Neural progenitor cell (in vitro differentiated cells): Measurements from ENCODE around the gene RADIL. TPM values are rescaled to one million over a fixed set of nuclear protein-coding genes. Genes with fewer than 3 reads are reported as not detected.
A peak's percentile ranks its signal among the peaks of the same experiment; 100 is the strongest.

Experiments used
- DNase-seq: peaks from one replicate; pipeline ENCODE4 v3.0.0-alpha.2; 2016; ENCODE audit warnings: low spot score
- H2AFZ ChIP-seq: fragments of 200-600 bp; sonication (generic); replicated peaks from 2 replicates; pipeline ENCODE4 v1.6.1; 2016; ENCODE audit warnings: antibody characterized with exemption
- H3F3A ChIP-seq: fragments of 200-600 bp; sonication (generic); 2 replicates; pipeline ENCODE4 v1.6.1; 2016; ENCODE audit warnings: antibody characterized with exemption, low read depth
- H3K27ac ChIP-seq: fragments of 200-600 bp; sonication (generic); 2 replicates; pipeline ENCODE4 v1.5.1; 2016; ENCODE audit warnings: mild to moderate bottlenecking
- H3K27me3 ChIP-seq: fragments of 200-600 bp; sonication (generic); 2 replicates; pipeline ENCODE4 v1.6.1; 2016; ENCODE audit warnings: mild to moderate bottlenecking, moderate library complexity
- H3K36me3 ChIP-seq: fragments of 200-600 bp; sonication (generic); 2 replicates; pipeline ENCODE4 v1.5.1; 2016
- H3K4me1 ChIP-seq: fragments of 200-600 bp; sonication (generic); 2 replicates; pipeline ENCODE4 v1.6.1; 2016; ENCODE audit warnings: mixed run types
- H3K4me2 ChIP-seq: fragments of 200-600 bp; sonication (generic); 2 replicates; pipeline ENCODE4 v1.6.1; 2016
- H3K4me3 ChIP-seq: fragments of 200-600 bp; sonication (generic); 2 replicates; pipeline ENCODE4 v1.5.1; 2016
- H3K79me2 ChIP-seq: fragments of 200-600 bp; sonication (generic); 2 replicates; pipeline ENCODE4 v1.6.1; 2016; ENCODE audit warnings: low read depth
- H3K9ac ChIP-seq: fragments of 200-600 bp; sonication (generic); 2 replicates; pipeline ENCODE4 v1.6.1; 2016
- H3K9me3 ChIP-seq: fragments of 200-600 bp; sonication (generic); 2 replicates; pipeline ENCODE4 v1.5.1; 2016; ENCODE audit warnings: low read depth
- H4K20me1 ChIP-seq: fragments of 200-600 bp; sonication (generic); 2 replicates; pipeline ENCODE4 v1.6.1; 2016; ENCODE audit warnings: low read depth
- H3K27ac Mint-ChIP-seq: 3 replicates; pipeline ENCODE4 v1.8.0; 2021; ENCODE audit warnings: mixed read lengths
- H3K27me3 Mint-ChIP-seq: 2 replicates; pipeline ENCODE4 v1.8.0; 2022; ENCODE audit warnings: low read depth, mild to moderate bottlenecking, inconsistent platforms, moderate library complexity, mixed read lengths; ENCODE audit not compliant: insufficient read depth
- H3K36me3 Mint-ChIP-seq: 3 replicates; pipeline ENCODE4 v1.8.0; 2021; ENCODE audit warnings: mixed read lengths
- H3K4me1 Mint-ChIP-seq: 3 replicates; pipeline ENCODE4 v1.8.0; 2021; ENCODE audit warnings: mixed read lengths
- H3K4me3 Mint-ChIP-seq: 3 replicates; pipeline ENCODE4 v1.8.0; 2021; ENCODE audit warnings: mild to moderate bottlenecking, moderate library complexity, mixed read lengths
- H3K9me3 Mint-ChIP-seq: 3 replicates; pipeline ENCODE4 v1.8.0; 2020; ENCODE audit warnings: mixed read lengths
- EZH2 ChIP-seq: fragments of 200-600 bp; sonication (generic); IDR thresholded peaks from 2 replicates; pipeline ENCODE4 v1.6.1; 2017; ENCODE audit warnings: antibody characterized with exemption, mild to moderate bottlenecking, moderate library complexity
- EZH2phosphoT487 ChIP-seq: fragments of 200-600 bp; sonication (generic); IDR thresholded peaks from 2 replicates; pipeline ENCODE4 v1.6.1; 2017; ENCODE audit warnings: antibody characterized with exemption
- total RNA-seq: library from RNA; depleted of rRNA; stranded (reverse); fragments of >200 nt; gene quantifications from 2 replicates; pipeline ENCODE4 v1.2.3, GENCODE V29; 2015; ENCODE audit warnings: low replicate concordance
- TF ChIP-seq, protein P1 (sequence below): fragments of 200-600 bp; sonication (generic); IDR thresholded peaks from 2 replicates; pipeline ENCODE4 v1.5.1; 2017; ENCODE audit warnings: antibody characterized with exemption, mild to moderate bottlenecking

Gene RADIL
- total RNA-seq, 1 donor from 2014 or later, result 3.1 TPM

DNA sequence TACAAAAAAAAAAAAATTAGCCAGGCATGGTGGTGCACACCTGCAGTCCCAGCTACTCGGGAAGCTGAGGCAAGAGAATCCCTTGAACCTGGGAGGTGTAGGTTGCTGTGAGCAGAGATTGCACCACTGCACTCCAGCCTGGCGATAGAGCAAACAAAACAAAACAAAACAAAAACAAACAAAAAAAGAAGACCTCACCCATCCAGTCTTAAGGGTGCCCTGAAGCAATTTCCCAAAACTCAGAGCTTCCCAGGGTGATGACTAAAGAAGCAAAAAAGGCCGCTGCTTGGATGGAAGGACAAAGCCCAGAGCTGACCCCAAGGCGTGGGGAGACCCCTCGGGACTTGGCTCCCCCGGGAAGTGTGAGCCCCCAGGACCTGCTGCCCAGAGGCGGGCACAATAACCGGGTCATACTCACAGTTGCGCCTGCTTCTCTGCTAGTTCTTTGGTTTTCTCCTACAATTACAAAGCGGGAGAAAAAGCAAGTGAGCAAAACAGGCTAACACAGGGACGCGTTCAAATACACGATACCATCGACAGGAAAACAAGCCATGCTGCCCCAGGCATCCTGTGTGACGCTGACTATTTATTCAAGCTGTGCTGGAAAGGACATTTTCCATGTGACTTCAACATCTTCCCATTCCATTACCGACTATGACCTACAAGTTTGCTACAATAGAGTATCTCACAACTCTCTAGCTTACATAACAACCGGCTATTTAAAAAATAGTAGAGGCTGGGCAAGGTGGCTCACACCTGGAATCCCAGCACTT lies 51.6 kb downstream of the RADIL start:
- Mint-ChIP-seq H3K36me3 (peaks cover 18% of the 10 kb centered on the region), H3K27ac (no peak overlapping the region), H3K4me1 (peaks cover 8% of the 10 kb centered on the region), H3K27me3 (peaks cover 8% of the 10 kb centered on the region), H3K4me3 (no peak overlapping the region), H3K9me3 (no peaks in the 10 kb centered on the region)
- TF ChIP-seq EZH2 (no peak), EZH2phosphoT487 (no peak)
- TF ChIP-seq, protein P1, sequence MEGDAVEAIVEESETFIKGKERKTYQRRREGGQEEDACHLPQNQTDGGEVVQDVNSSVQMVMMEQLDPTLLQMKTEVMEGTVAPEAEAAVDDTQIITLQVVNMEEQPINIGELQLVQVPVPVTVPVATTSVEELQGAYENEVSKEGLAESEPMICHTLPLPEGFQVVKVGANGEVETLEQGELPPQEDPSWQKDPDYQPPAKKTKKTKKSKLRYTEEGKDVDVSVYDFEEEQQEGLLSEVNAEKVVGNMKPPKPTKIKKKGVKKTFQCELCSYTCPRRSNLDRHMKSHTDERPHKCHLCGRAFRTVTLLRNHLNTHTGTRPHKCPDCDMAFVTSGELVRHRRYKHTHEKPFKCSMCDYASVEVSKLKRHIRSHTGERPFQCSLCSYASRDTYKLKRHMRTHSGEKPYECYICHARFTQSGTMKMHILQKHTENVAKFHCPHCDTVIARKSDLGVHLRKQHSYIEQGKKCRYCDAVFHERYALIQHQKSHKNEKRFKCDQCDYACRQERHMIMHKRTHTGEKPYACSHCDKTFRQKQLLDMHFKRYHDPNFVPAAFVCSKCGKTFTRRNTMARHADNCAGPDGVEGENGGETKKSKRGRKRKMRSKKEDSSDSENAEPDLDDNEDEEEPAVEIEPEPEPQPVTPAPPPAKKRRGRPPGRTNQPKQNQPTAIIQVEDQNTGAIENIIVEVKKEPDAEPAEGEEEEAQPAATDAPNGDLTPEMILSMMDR, result no peak
- H3F3A ChIP-seq, result no peaks in the 10 kb centered on the region
- no peaks in the 10 kb centered on the region for H4K20me1 ChIP-seq
- H3K4me2 ChIP-seq, result no peak overlapping the region
- no peaks in the 10 kb centered on the region for H3K4me1 ChIP-seq
- no peaks in the 10 kb centered on the region for H3K36me3 ChIP-seq
- H3K79me2 ChIP-seq, result no peaks in the 10 kb centered on the region
- H3K9me3 ChIP-seq, result no peaks in the 10 kb centered on the region
- H3K9ac ChIP-seq, result no peak overlapping the region
- no peak for DNase-seq
- no peak overlapping the region for H2AFZ ChIP-seq
- H3K27me3 ChIP-seq, result no peaks in the 10 kb centered on the region
- H3K4me3 ChIP-seq, result no peak overlapping the region
- no peak overlapping the region for H3K27ac ChIP-seq

DNA sequence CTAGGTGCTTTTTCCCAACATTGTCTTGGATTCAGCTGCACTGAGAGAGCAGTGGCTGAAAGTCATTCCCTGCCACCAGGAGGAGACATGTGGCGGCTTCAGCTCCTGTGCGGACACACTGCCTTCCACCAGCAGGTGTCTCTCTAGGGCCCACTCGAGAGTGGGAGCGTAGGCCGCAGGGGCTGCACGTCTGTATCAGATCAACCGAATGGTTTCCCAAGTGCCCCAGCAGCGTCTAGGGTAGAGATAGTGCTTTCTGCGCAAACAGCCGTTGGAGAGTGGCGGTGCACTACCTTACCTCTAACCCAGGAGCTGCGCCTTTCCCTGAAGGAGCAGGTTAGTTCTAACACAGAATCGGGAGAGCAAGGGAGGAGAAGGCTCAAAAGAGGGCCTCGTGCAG lies 53.3 kb downstream of the RADIL start:
- H3K4me1 Mint-ChIP-seq, result peaks cover 5% of the 10 kb centered on the region
- Histone ChIP-seq H2AFZ (peak overlapping the region; percentile 81), H3K27ac (no peak overlapping the region), H3K79me2 (no peaks in the 10 kb centered on the region), H3K9ac (no peak overlapping the region), H3K9me3 (no peaks in the 10 kb centered on the region), H3F3A (no peaks in the 10 kb centered on the region), H4K20me1 (no peaks in the 10 kb centered on the region), H3K4me2 (no peak overlapping the region), H3K36me3 (no peaks in the 10 kb centered on the region), H3K4me3 (no peak overlapping the region), H3K4me1 (no peaks in the 10 kb centered on the region), H3K27me3 (no peaks in the 10 kb centered on the region)
- H3K27ac Mint-ChIP-seq, result peak overlapping the region; percentile 97
- H3K36me3 Mint-ChIP-seq, result peaks cover 18% of the 10 kb centered on the region
- H3K9me3 Mint-ChIP-seq, result no peaks in the 10 kb centered on the region
- TF ChIP-seq EZH2phosphoT487, result no peak
- TF ChIP-seq, protein P1, result peak; percentile 87
- H3K4me3 Mint-ChIP-seq, result no peak overlapping the region
- H3K27me3 Mint-ChIP-seq, result peaks cover 6% of the 10 kb centered on the region
- DNase-seq, result peak; percentile 89

DNA sequence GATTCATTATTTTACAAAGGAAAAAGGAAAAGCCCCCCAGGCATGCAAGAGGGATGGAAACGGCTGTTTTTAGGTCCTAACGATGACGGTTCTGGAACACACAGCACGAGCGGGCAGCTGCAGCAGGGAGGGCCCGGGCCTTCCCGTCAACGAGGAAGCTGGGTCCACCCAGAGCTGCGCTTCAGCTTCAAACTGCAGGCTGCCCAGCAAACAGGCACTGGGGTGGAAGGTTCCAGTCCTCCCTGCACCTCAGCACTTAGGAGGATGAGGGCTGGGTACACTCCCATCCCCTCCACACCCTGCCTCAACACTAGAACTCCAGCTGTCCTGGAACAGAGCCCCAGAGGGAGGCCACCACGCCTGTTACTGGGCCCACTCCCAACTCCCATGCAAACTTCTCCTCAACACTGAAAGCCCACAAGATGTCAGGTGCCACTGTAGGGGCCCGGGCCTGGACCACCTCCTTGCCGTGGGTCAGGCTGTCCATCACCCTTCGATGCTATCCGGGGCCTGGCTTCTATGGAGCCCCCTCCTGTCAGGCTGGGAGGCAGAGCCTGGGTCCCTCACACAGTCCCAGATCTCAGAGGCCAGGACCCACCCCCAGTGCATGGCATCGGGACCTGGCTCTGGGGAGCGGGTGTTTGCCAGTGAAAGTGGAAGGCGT lies 54.7 kb downstream of the RADIL start:
- Mint-ChIP-seq H3K4me3 (no peak overlapping the region), H3K36me3 (peaks cover 18% of the 10 kb centered on the region), H3K27ac (no peak overlapping the region), H3K9me3 (no peaks in the 10 kb centered on the region), H3K4me1 (peaks cover 5% of the 10 kb centered on the region), H3K27me3 (peaks cover 6% of the 10 kb centered on the region)
- no peaks in the 10 kb centered on the region for H3K36me3 ChIP-seq
- no peak overlapping the region for H3K4me3 ChIP-seq
- H3K9me3 ChIP-seq, result no peaks in the 10 kb centered on the region
- H3K4me1 ChIP-seq, result no peaks in the 10 kb centered on the region
- no peaks in the 10 kb centered on the region for H4K20me1 ChIP-seq
- H3K4me2 ChIP-seq, result no peak overlapping the region
- H3K79me2 ChIP-seq, result no peaks in the 10 kb centered on the region
- H3K27ac ChIP-seq, result no peak overlapping the region
- DNase-seq, result no peak
- H3K9ac ChIP-seq, result no peak overlapping the region
- TF ChIP-seq, protein P1, result no peak
- TF ChIP-seq EZH2phosphoT487, result no peak
- TF ChIP-seq EZH2, result no peak
- no peaks in the 10 kb centered on the region for H3F3A ChIP-seq
- no peaks in the 10 kb centered on the region for H3K27me3 ChIP-seq
- no peak overlapping the region for H2AFZ ChIP-seq
